Activated CD4-positive, alpha-beta memory T cell treated with anti-CD3 and anti-CD28 coated beads for 36 hours (primary cell): ENCODE data around the gene SH3PXD2A. TPM values are rescaled to one million over a fixed set of nuclear protein-coding genes. Genes with fewer than 3 reads are reported as not detected.

Experiments used
- CTCF ChIA-PET: fragments of 350-600 bp; sonication (Branson Sonifier 250); formaldehyde crosslinking; loops from one replicate; lab custom pipeline; 2021; ENCODE audit warnings: antibody characterized with exemption, inconsistent platforms; lab: Charles Lee
- POLR2A ChIA-PET: fragments of 350-600 bp; sonication (Branson Sonifier 250); formaldehyde crosslinking; loops from one replicate; lab custom pipeline; 2021; ENCODE audit warnings: antibody characterized with exemption; lab: Charles Lee
- DNase-seq: peaks from one replicate; pipeline ENCODE4 v3.0.0-alpha.2; 2020
- H3K27ac Mint-ChIP-seq: one replicate; pipeline ENCODE4 v1.8.0; 2021; ENCODE audit warnings: mixed read lengths
- H3K27me3 Mint-ChIP-seq: one replicate; pipeline ENCODE4 v1.8.0; 2021; ENCODE audit warnings: mixed read lengths
- H3K36me3 Mint-ChIP-seq: one replicate; pipeline ENCODE4 v1.8.0; 2021; ENCODE audit warnings: mixed read lengths
- H3K4me1 Mint-ChIP-seq: one replicate; pipeline ENCODE4 v1.8.0; 2021; ENCODE audit warnings: low read depth, mixed read lengths
- H3K4me3 Mint-ChIP-seq: one replicate; pipeline ENCODE4 v1.8.0; 2021; ENCODE audit warnings: mild to moderate bottlenecking, mixed read lengths
- H3K9me3 Mint-ChIP-seq: one replicate; pipeline ENCODE4 v1.8.0; 2021; ENCODE audit warnings: mixed read lengths
- intact Hi-C: fragments of 100-400 bp; cut with micrococcal nuclease; formaldehyde crosslinking; loops from one replicate; pipeline ENCODE4 v1.15.1; 2023
- total RNA-seq, 2 experiments: library from RNA; stranded (reverse); gene quantifications; one replicate each; pipeline ENCODE4 v1.2.3, GENCODE V29; 2021

Gene SH3PXD2A
- total RNA-seq, 2 experiments from 2014 or later = 10.0 to 10.3 TPM

DNA sequence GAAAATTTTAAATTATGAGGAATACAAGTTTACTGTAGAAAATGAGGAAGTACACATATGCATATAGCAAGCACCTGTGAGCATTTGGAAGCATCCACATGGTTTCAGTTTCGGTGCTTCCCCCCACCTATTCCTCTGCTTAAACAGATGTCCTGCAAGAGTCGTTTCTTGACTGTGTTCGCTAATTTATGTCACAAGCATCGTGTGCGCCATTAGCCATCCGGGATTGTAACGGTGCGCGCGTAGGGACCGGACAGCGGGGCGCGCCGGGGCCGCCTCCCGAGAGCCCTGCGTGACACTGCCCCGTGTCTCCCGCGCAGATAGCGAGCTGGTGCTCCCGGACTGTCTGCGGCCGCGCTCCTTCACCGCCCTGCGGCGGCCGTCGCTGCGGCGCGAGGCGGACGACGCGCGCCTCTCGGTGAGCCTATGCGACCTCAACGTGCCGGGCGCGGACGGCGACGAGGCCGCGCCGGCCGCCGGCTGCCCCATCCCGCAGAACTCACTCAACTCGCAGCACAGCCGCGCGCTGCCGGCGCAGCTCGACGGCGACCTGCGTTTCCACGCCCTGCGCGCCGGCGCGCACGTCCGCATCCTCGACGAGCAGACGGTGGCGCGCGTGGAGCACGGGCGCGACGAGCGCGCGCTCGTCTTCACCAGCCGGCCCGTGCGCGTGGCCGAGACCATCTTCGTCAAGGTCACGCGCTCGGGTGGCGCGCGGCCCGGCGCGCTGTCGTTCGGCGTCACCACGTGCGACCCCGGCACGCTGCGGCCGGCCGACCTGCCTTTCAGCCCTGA, 271.0 kb downstream of the SH3PXD2A start:
- peak; percentile 79 for DNase-seq
- Mint-ChIP-seq H3K36me3 (no peaks in the 10 kb centered on the region), H3K4me3 (peak overlapping the region; percentile 78), H3K27me3 (no peaks in the 10 kb centered on the region), H3K4me1 (peaks cover 10% of the 10 kb centered on the region), H3K9me3 (no peaks in the 10 kb centered on the region), H3K27ac (peak overlapping the region; percentile 69)
- ChIA-PET CTCF (interaction anchor here (0.5 to 1.2 kb wide), 2 partner anchors 8 to 18 kb away, joined by 3 read pairs; no protein-coding TSS in a partner anchor), POLR2A (interaction anchor here (0.6 to 1.2 kb wide), 3 partner anchors 94 to 280 kb away, joined by 3 to 4 read pairs (median 3); no protein-coding TSS in a partner anchor)
- intact Hi-C loops = no loop called here

DNA sequence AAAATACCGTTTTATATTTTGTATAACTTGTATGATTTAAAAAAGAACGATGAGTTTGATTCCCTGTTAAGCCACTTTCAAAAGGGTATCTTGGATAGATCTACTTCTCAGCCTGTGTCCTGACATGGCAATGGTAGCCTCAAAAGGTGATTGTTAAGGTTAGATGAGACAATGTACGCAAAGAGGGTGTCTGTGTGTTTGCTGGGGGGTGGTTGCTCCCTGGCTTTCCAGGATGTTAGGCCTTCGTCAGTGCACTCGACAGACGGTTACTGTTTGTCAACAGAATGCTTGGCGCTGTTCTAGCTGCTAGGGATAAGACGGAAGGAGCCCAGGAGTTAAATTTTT, 271.5 kb downstream of the SH3PXD2A start:
- POLR2A ChIA-PET = interaction anchor here (0.6 to 1.2 kb wide), 2 partner anchors 131 to 279 kb away, joined by 3 to 4 read pairs; no protein-coding TSS in a partner anchor
- no peaks in the 10 kb centered on the region for H3K9me3 Mint-ChIP-seq
- H3K36me3 Mint-ChIP-seq = no peaks in the 10 kb centered on the region
- peak overlapping the region; percentile 78 for H3K4me3 Mint-ChIP-seq
- H3K27ac Mint-ChIP-seq = peak overlapping the region; percentile 69
- peaks cover 10% of the 10 kb centered on the region for H3K4me1 Mint-ChIP-seq
- intact Hi-C loops = no loop called here
- DNase-seq = no peak
- CTCF ChIA-PET = interaction anchor here (0.8 to 1.4 kb wide), 2 partner anchors 9 to 20 kb away, joined by 3 to 5 read pairs; no protein-coding TSS in a partner anchor
- H3K27me3 Mint-ChIP-seq = no peaks in the 10 kb centered on the region

DNA sequence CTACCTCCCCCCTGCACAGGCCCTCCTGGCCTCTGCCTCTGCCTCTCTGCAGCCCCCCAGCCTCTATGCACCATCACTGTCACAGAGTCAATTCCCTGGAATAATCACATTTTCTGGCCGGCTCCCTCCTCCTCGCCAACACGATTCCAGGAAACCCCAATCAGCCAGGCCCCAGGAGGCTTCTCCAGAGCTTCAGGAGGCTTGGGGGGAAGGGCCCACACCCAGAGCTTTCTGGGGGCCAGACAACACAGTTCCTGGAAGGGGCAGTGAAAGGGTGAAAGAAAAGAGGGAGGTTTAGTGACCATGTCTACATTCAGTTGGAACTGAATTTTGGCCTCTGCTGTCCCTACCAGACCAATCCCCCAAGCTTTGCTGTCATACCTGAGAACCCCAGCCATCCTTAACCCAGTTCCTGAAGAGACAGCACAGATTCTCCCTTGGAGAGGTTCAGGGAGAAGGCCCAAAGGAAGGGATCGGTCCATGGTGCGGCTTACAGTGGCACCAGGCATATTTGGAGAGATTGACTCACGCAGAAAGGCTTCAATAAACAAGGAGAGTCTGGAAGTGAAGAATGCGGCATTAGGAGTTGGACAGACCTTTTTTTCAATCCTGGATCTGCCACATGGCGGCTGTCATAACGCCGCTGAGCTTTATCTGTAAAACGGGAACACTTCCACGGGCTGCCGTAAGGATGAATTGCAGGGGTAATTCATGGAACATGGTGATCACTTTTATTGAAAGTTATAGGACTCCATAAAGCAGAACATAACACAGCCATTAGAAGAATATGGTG, 272.8 kb downstream of the SH3PXD2A start:
- no peak overlapping the region for H3K27ac Mint-ChIP-seq
- ChIA-PET POLR2A (interaction anchor here (0.6 kb wide), 1 partner anchor 78 kb away, joined by 3 read pairs; no protein-coding TSS in a partner anchor), CTCF (interaction anchor here (0.9 to 1.5 kb wide), 4 partner anchors 9 to 104 kb away, joined by 3 to 5 read pairs (median 4); no protein-coding TSS in a partner anchor)
- H3K36me3 Mint-ChIP-seq = no peaks in the 10 kb centered on the region
- H3K4me1 Mint-ChIP-seq = peaks cover 10% of the 10 kb centered on the region
- no peak for DNase-seq
- H3K4me3 Mint-ChIP-seq = no peak overlapping the region
- no peaks in the 10 kb centered on the region for H3K27me3 Mint-ChIP-seq
- intact Hi-C loops = no loop called here
- H3K9me3 Mint-ChIP-seq = no peaks in the 10 kb centered on the region

DNA sequence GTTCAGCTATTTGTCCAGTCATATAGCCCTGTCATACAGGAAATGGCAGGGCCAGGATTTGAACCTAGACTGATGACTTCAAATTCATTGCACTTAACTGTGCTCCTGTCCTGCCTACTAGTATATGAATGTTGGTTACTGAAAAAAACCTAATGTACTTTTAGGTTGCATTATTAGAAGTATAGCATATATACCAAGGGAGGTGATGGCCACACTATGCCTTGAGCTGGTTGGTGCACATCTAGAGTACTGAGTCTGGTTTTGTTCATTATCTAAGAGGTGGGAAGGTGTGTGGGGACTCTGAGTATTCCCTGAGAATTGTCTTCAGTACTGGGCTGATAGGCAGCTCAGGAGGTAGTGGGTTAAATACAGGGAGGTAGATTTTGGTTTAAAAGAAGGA, 273.9 kb downstream of the SH3PXD2A start:
- intact Hi-C loops = no loop called here
- Mint-ChIP-seq H3K4me1 (peaks cover 10% of the 10 kb centered on the region), H3K4me3 (no peak overlapping the region), H3K27me3 (no peaks in the 10 kb centered on the region), H3K27ac (no peak overlapping the region), H3K9me3 (no peaks in the 10 kb centered on the region), H3K36me3 (no peaks in the 10 kb centered on the region)
- ChIA-PET POLR2A (no interaction called here), CTCF (interaction anchor here (0.9 to 1.8 kb wide), 4 partner anchors 10 to 105 kb away, joined by 3 to 12 read pairs (median 4); no protein-coding TSS in a partner anchor)
- no peak for DNase-seq

DNA sequence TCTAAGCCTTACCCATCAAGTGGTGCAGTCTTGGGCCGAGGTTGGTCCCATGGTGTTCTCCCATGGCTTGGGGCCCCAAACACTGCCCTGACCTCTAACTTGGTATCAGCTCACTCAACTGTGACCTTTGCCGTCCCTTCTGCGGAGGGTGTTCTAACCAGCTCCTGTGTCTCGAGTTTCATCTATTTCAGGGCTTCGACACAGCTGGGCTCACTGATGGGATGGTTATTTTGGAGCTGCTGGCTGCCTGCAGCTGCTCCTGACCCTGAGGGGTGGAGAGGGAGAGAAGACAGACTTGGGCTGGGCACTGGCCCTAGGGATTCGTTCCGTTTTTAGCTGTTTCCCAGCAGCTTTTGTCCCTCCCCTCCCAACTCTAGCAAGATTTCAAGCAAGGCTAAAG, 274.9 kb downstream of the SH3PXD2A start:
- CTCF ChIA-PET = interaction anchor here (1.2 to 1.8 kb wide), 2 partner anchors 13 to 16 kb away, joined by 4 to 12 read pairs; no protein-coding TSS in a partner anchor
- no peaks in the 10 kb centered on the region for H3K36me3 Mint-ChIP-seq
- intact Hi-C loops = no loop called here
- no peak overlapping the region for H3K4me3 Mint-ChIP-seq
- DNase-seq = no peak
- POLR2A ChIA-PET = no interaction called here
- no peak overlapping the region for H3K27ac Mint-ChIP-seq
- no peaks in the 10 kb centered on the region for H3K9me3 Mint-ChIP-seq
- H3K27me3 Mint-ChIP-seq = no peaks in the 10 kb centered on the region
- H3K4me1 Mint-ChIP-seq = peaks cover 7% of the 10 kb centered on the region

DNA sequence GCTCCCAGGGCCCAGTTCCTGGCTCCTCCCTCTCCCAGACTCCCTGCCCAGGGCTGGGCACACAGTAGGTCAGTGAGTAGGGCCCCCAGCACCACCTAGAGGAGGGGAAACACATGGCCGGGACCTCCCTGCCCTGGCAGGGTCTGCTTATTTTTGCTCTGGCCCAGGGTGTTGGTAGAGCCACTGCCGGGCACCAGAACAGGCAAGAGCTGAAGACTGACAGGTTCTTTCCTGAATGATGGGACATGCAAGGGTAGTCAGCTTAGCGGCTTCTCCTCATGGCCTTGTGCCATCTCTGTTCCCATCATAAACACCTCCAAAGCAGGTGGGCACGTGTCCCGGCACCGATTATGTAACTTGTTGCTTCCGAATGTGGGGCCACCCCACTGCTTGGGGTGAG, 275.4 kb downstream of the SH3PXD2A start:
- Mint-ChIP-seq H3K4me3 (no peak overlapping the region), H3K27ac (no peak overlapping the region), H3K36me3 (no peaks in the 10 kb centered on the region), H3K4me1 (peaks cover 7% of the 10 kb centered on the region), H3K9me3 (no peaks in the 10 kb centered on the region), H3K27me3 (peaks cover 2% of the 10 kb centered on the region)
- CTCF ChIA-PET = interaction anchor here (1.2 to 1.8 kb wide), 2 partner anchors 13 to 16 kb away, joined by 4 to 12 read pairs; no protein-coding TSS in a partner anchor
- POLR2A ChIA-PET = no interaction called here
- DNase-seq = no peak
- intact Hi-C loops = no loop called here

DNA sequence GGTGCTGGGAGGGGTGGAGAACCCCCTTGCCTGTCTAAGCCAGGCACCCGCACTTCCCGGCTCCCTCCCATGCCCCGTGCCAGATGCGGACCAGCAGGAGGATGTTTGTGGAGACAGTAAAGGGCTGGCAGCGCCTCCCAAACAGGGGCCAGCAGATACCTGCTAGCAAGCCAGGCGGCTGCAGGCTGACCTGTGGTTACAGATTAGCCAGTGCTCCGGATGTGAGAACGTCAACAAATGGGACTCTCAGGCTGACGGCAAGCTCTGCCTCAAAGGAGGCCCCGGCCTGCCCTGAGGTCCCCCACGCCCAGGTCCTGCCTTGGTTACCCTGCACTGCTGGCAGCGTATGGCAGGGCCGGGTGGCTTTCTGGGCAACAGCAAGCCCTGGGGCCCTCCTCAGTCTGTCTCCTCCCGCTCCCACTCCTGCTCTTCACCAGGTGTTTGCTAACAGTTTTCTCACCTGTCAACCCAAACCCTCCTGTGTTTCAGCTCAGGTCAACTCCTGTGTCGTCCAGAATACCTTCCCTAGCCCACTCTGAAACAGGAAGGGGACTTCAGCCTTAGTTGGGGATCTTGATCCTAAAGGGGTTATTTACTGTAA, 276.5 kb downstream of the SH3PXD2A start:
- Mint-ChIP-seq H3K4me3 (no peak overlapping the region), H3K27ac (no peak overlapping the region), H3K27me3 (peaks cover 5% of the 10 kb centered on the region), H3K9me3 (no peaks in the 10 kb centered on the region), H3K4me1 (peaks cover 6% of the 10 kb centered on the region), H3K36me3 (no peaks in the 10 kb centered on the region)
- ChIA-PET POLR2A (no interaction called here), CTCF (no interaction called here)
- intact Hi-C loops = no loop called here
- DNase-seq = no peak

DNA sequence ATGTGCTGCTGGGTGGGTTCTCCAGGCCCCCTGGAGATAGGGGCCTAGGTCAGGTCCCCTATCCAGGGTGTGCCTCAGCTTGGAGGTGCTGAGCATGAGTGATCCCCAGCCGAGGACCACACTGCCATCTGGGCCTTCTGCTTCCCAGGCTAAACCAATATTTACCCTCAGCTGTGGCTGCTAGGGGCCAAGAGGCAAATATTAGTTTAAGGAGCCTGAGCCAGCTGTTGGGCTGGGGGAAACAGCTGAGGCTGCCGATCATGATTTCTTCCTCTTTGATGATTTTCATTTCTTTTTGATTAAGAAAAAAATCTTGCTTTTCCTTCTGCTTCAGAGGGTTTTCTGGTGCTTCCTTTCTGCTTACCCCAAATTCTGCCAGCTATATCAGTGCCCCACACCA, 278.5 kb downstream of the SH3PXD2A start:
- no peak overlapping the region for H3K4me3 Mint-ChIP-seq
- ChIA-PET CTCF (interaction anchor here (1.2 to 2.2 kb wide), 4 partner anchors 12 to 109 kb away, joined by 3 to 12 read pairs (median 7); no protein-coding TSS in a partner anchor), POLR2A (interaction anchor here (0.5 kb wide), 1 partner anchor 467 kb away, joined by 3 read pairs; no protein-coding TSS in a partner anchor)
- intact Hi-C loops = no loop called here
- no peaks in the 10 kb centered on the region for H3K36me3 Mint-ChIP-seq
- no peaks in the 10 kb centered on the region for H3K4me1 Mint-ChIP-seq
- no peak for DNase-seq
- no peaks in the 10 kb centered on the region for H3K9me3 Mint-ChIP-seq
- H3K27me3 Mint-ChIP-seq = peaks cover 5% of the 10 kb centered on the region
- H3K27ac Mint-ChIP-seq = no peak overlapping the region

DNA sequence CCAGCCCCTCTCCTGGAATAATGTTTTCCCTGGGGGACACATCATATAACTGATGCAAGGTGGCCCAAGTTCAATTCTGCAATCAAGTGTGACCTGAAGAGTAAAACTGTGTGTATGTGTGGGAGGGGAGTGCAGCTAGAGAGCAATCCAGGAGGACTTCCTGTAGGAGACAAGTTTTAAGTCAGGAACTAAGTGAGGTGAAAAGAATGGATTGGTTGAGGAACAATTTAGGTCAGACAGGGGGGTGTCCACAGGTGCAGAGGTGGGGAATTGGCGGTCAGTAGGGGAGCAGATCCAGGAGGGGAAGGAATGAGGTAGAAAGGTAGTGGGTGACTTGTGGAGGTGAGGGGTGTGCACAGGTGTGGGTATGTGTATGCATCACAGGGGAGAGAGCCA, 279.3 kb downstream of the SH3PXD2A start:
- intact Hi-C loops = no loop called here
- Mint-ChIP-seq H3K27ac (no peak overlapping the region), H3K27me3 (peaks cover 5% of the 10 kb centered on the region), H3K36me3 (no peaks in the 10 kb centered on the region), H3K4me1 (no peaks in the 10 kb centered on the region), H3K9me3 (no peaks in the 10 kb centered on the region), H3K4me3 (no peak overlapping the region)
- ChIA-PET POLR2A (no interaction called here), CTCF (interaction anchor here (1.2 to 2.2 kb wide), 3 partner anchors 11 to 110 kb away, joined by 4 to 12 read pairs (median 10); no protein-coding TSS in a partner anchor)
- DNase-seq = no peak

DNA sequence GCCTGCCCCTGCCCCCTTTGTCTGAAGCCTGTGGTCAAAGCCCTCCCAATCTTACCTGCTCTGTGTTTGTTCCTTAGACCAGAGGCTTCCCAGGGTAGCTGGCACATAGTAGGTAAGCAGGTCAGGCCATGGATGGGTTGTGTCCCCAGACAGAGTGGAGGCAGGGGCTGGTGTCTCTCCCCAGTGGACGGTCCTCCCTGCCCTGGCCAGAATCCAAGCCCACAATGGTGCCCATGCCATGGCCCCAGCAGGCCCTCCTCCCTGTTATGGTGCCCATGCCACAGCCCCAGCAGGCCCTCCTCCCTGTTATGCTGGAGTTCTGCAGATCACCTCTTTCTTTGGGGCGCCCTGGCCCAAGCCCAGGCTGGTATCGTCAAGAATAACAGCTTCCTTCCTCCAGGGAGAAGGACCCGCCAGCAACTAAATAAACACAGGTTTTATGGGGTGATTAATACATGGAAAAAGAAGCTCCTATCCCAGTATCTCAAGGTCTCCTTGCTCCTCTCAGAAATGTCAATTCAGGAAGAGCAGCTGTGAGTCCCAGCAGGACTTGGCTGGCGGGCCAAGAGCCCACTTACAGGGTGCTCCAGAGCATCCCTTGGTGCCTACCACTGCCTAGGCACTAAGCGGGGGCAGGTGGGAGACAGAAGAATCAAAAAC, 279.8 kb downstream of the SH3PXD2A start:
- H3K27me3 Mint-ChIP-seq = peaks cover 5% of the 10 kb centered on the region
- POLR2A ChIA-PET = no interaction called here
- no peak overlapping the region for H3K4me3 Mint-ChIP-seq
- intact Hi-C loops = no loop called here
- no peaks in the 10 kb centered on the region for H3K4me1 Mint-ChIP-seq
- H3K9me3 Mint-ChIP-seq = no peaks in the 10 kb centered on the region
- CTCF ChIA-PET = interaction anchor here (2.2 kb wide), 1 partner anchor 11 kb away, joined by 12 read pairs; no protein-coding TSS in a partner anchor
- H3K36me3 Mint-ChIP-seq = no peaks in the 10 kb centered on the region
- no peak overlapping the region for H3K27ac Mint-ChIP-seq
- DNase-seq = no peak
